SH-SY5Y (cell line): ENCODE measurements around the gene RNF11.

ENCODE experiments used
- GATA2 ChIP-seq: IDR thresholded peaks from 2 replicates; pipeline ENCODE4 v1.6.1; 2011; ENCODE audit warnings: mild to moderate bottlenecking, low read depth, low read length
- GATA3 ChIP-seq: IDR thresholded peaks from 2 replicates; pipeline ENCODE4 v1.6.1; 2011; ENCODE audit warnings: low read depth, mild to moderate bottlenecking, low read length, moderate library complexity

RNF11 gene

GRCh38 chr1:51296383-51297357, 60.6 kb downstream of the RNF11 start:
- no peak for TF ChIP-seq GATA3
- TF ChIP-seq GATA2: no peak

GRCh38 chr1:51297401-51298321, 61.6 kb downstream of the RNF11 start:
- TF ChIP-seq GATA3: no peak
- no peak for TF ChIP-seq GATA2

DNA sequence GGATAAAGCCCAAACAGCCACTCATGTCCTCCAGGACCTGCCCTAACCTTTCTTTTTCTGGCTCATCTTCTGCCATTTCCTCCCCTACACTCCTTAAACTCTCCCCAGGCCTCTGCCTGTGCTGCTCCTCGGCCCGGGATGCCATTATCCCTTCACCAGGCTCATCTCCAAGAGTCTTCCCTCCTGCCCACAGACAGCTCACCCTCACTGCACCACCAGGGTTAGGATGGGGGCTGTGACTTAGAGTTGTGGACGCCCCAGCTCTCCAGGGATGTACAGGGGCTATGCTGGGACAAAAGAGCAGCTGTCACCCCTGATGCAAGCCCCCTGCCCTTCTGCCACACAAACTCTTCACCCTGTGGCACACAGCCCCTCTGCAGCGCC, 62.2 kb downstream of the RNF11 start:
- no peak for TF ChIP-seq GATA3
- TF ChIP-seq GATA2: no peak

- TF ChIP-seq GATA2 (no peak), GATA3 (no peak)
These were observed 63.3 kb downstream of the RNF11 start for GRCh38 chr1:51299185-51299885.

DNA sequence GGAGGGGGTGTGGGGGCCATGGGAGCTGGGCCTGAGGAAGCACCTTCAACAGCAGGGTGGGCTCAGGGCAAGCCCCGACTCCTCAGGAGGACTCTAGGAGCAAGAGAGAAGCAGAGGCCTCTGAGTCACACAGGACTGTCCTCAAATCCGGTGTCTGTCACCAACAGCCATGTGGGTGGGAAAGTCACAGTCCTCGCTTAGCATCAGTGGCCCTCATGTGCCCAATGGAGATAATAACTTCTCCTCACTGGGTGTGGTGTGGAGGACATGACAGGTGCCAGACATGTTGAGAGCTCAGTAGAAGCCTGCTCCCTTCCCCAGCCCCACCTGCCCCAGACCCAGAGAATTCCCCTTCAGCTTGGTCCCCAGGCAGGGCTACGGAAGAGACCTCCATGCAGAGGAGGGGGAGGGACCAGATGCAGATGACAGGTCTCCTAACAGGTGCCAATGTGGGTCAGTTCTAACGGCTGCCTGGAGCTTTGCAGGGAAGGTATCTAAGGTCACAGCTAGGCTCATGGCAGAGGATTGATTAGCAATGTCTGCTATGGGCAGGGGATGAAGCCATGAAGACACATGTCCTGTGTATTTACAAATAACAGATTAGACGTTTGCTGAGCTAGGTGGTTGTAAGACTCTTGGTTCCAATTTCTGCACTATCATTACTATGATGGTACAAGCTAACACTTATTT, 64.1 kb downstream of the RNF11 start:
- no peak for TF ChIP-seq GATA3
- no peak for TF ChIP-seq GATA2

GRCh38 chr1:51301152-51301843, 65.2 kb downstream of the RNF11 start:
- no peak for TF ChIP-seq GATA2
- TF ChIP-seq GATA3: no peak

DNA sequence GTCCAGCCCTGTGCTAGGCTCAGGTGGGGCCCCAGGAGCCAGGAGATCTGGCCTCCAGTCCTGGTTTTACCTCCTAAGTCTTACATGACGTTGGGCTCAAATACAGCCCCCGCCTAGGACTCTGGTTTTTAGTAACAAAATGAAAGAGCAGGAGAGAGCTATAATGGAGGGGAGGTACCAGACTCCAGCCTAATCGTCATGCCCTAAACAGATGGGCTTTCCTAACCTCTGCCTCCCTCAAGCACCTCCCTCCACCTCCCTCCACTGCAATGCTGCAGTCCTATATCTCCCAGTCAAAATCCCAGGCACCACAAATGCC, 65.7 kb downstream of the RNF11 start:
- TF ChIP-seq GATA3: no peak
- TF ChIP-seq GATA2: no peak

- TF ChIP-seq GATA3: no peak
- TF ChIP-seq GATA2: no peak
These were observed 66.2 kb downstream of the RNF11 start for GRCh38 chr1:51302270-51302669.

DNA sequence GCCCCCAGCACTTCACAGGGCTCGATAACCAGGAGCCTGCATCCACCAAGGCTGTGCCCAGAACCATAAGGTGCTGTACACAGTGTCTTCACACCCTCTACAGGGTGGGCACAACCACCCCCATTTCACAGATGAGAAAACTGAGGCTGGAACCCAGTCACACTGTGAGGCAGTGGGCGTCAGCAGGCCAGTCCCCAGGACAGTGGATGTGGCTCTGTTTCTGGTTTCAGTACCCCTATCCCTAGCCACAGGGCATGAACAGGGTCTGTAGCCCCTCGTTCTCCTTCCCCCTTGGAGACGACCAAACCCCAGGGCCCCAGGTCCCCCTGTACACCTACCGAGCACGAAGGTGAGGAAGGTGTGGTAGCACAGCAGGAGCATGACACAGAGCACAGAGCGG, 66.7 kb downstream of the RNF11 start:
- no peak for TF ChIP-seq GATA3
- no peak for TF ChIP-seq GATA2

- TF ChIP-seq GATA2: no peak
- no peak for TF ChIP-seq GATA3
These were observed 67.2 kb downstream of the RNF11 start for GRCh38 chr1:51303315-51303714.

- no peak for TF ChIP-seq GATA2
These were observed 67.7 kb downstream of the RNF11 start for GRCh38 chr1:51303751-51304251.

DNA sequence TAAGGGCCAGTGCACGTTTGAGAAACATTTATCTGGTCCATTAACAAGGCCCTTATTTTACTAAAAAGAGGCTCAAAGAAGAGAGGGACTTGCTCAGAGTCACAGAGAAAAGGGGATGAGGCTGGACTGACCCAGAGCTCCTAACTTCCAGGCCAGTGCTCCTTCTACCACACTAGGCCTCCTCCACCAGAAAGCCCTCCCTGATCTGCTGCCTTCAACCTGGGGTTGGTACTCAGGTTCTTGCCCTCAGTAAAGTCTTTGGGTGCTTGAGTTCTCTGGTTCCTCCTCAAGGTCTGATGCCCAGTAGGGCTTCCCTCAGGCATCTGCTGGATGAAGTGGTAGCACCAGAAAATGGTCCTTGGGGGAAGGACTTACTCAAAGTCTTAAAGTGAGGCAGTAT, 68.3 kb downstream of the RNF11 start:
- TF ChIP-seq GATA2 (no peak), GATA3 (no peak)

GRCh38 chr1:51305371-51305823, 69.3 kb downstream of the RNF11 start:
- TF ChIP-seq GATA2: no peak
- no peak for TF ChIP-seq GATA3
